Panc1 (cell line): ENCODE results near the gene STEAP3.

Experiments used
- POLR2AphosphoS5 ChIP-seq: IDR thresholded peaks from 2 replicates; pipeline ENCODE4 v1.6.1; 2012; ENCODE audit warnings: mild to moderate bottlenecking, low read depth, low read length, moderate library complexity
- SIN3A ChIP-seq: IDR thresholded peaks from 2 replicates; pipeline ENCODE4 v1.6.1; 2012; ENCODE audit warnings: low read depth, mild to moderate bottlenecking, low read length, moderate library complexity, borderline replicate concordance; ENCODE audit not compliant: insufficient read depth
- TCF7L2 ChIP-seq: IDR thresholded peaks from 2 replicates; pipeline ENCODE4 v1.6.1; 2011; ENCODE audit warnings: mild to moderate bottlenecking, low read depth, low read length, inconsistent platforms
- TF ChIP-seq, protein P1 (sequence below): fragments of 450-650 bp; IDR thresholded peaks from 2 replicates; pipeline ENCODE4 v1.5.1; 2017; ENCODE audit warnings: mild to moderate bottlenecking
- TF ChIP-seq, protein P2 (sequence below), 2 experiments: IDR thresholded peaks; 2 replicates each; pipeline ENCODE4 v1.6.1; 2011 to 2012; ENCODE audit warnings: low read depth in 2 of 2, control low read depth in 1 of 2, low read length in 1 of 2, mild to moderate bottlenecking in 1 of 2, moderate library complexity in 1 of 2; ENCODE audit not compliant: insufficient read depth in 1 of 2

DNA sequence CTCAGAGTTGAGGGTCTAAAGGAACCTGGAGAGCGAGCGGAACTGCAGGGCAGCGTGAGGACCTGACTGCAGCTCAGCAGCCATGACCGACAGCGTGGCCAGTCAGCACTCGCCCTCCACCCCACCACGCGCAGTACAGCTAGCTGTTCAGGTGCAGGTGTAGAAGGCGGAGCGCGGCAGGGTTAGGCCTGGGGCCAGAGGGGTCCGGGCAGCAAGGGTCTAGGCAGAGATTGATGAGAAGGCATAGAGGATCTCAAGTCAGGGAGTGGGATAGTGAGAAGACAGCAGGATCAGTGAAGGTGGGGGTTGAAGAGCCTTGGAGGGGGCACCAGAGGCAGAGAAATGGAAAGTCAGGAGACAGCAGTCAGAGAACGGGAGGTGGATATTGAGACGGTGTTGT, 71.0 kb downstream of the STEAP3 start:
- TF ChIP-seq, protein P1, sequence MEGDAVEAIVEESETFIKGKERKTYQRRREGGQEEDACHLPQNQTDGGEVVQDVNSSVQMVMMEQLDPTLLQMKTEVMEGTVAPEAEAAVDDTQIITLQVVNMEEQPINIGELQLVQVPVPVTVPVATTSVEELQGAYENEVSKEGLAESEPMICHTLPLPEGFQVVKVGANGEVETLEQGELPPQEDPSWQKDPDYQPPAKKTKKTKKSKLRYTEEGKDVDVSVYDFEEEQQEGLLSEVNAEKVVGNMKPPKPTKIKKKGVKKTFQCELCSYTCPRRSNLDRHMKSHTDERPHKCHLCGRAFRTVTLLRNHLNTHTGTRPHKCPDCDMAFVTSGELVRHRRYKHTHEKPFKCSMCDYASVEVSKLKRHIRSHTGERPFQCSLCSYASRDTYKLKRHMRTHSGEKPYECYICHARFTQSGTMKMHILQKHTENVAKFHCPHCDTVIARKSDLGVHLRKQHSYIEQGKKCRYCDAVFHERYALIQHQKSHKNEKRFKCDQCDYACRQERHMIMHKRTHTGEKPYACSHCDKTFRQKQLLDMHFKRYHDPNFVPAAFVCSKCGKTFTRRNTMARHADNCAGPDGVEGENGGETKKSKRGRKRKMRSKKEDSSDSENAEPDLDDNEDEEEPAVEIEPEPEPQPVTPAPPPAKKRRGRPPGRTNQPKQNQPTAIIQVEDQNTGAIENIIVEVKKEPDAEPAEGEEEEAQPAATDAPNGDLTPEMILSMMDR: no peak
- TF ChIP-seq, protein P2, sequence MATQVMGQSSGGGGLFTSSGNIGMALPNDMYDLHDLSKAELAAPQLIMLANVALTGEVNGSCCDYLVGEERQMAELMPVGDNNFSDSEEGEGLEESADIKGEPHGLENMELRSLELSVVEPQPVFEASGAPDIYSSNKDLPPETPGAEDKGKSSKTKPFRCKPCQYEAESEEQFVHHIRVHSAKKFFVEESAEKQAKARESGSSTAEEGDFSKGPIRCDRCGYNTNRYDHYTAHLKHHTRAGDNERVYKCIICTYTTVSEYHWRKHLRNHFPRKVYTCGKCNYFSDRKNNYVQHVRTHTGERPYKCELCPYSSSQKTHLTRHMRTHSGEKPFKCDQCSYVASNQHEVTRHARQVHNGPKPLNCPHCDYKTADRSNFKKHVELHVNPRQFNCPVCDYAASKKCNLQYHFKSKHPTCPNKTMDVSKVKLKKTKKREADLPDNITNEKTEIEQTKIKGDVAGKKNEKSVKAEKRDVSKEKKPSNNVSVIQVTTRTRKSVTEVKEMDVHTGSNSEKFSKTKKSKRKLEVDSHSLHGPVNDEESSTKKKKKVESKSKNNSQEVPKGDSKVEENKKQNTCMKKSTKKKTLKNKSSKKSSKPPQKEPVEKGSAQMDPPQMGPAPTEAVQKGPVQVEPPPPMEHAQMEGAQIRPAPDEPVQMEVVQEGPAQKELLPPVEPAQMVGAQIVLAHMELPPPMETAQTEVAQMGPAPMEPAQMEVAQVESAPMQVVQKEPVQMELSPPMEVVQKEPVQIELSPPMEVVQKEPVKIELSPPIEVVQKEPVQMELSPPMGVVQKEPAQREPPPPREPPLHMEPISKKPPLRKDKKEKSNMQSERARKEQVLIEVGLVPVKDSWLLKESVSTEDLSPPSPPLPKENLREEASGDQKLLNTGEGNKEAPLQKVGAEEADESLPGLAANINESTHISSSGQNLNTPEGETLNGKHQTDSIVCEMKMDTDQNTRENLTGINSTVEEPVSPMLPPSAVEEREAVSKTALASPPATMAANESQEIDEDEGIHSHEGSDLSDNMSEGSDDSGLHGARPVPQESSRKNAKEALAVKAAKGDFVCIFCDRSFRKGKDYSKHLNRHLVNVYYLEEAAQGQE (IDR thresholded peaks at IDR 0.05; ENCODE audit: insufficient read depth in 1 of 2, low read depth in 2 of 2, low read length in 1 of 2): no peak
- TF ChIP-seq POLR2AphosphoS5 (no peak), TCF7L2 (no peak), SIN3A (no peak)
